Choroid plexus epithelial cell (primary cell): Measurements from ENCODE around the gene SIX3.

ENCODE experiments used
- DNase-seq: peaks from one replicate; pipeline ENCODE4 v3.0.0-alpha.2; 2010; ENCODE audit warnings: low read depth
- H3K4me3 ChIP-seq: 2 replicates; pipeline ENCODE4 v1.5.1; 2011; ENCODE audit warnings: low read depth, mild to moderate bottlenecking, control low read depth, low read length, moderate library complexity
- TF ChIP-seq, protein P1 (sequence below): conservative IDR thresholded peaks from 2 replicates; pipeline ENCODE4 v1.5.1; 2011; ENCODE audit warnings: low read depth, mild to moderate bottlenecking, control low read depth, inconsistent platforms, low read length, moderate library complexity

The SIX3 gene

DNA sequence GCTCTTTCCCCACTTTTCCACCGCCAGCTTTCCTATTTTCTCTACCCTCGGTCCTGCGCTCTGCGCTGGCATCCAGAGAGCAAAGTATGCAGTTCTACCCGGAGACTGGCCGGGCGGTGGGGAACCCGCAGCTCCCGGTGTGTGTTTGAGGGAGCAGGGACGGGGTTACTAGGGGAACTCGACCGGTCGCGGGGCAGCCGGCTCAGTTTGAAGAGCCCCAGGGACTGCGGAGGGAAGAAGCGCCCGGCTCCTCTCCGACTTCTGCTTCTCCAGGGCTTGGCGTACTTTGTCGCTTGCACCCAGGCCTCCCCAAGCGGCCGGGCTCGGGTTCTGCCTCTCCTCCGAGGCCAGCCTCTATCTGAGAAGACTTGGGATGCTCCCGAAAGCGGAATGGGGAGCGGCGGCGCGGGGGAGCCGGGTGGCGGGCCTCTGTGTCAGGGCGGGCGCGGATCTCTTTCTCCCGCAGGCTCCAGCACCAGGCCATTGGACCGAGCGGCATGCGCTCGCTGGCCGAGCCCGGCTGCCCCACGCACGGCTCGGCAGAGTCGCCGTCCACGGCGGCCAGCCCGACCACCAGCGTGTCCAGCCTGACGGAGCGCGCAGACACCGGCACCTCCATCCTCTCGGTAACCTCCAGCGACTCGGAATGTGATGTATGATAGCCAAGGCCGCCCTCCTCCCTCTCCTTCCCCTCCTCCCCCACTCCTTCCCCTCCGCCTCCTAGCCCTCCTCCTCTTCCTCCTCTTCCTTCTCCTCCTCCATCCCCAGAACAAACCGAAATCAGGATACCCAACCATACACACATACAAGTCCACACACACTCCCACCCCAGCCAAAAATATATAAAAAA is 2.8 kb downstream of the SIX3 start:
- TF ChIP-seq, protein P1, sequence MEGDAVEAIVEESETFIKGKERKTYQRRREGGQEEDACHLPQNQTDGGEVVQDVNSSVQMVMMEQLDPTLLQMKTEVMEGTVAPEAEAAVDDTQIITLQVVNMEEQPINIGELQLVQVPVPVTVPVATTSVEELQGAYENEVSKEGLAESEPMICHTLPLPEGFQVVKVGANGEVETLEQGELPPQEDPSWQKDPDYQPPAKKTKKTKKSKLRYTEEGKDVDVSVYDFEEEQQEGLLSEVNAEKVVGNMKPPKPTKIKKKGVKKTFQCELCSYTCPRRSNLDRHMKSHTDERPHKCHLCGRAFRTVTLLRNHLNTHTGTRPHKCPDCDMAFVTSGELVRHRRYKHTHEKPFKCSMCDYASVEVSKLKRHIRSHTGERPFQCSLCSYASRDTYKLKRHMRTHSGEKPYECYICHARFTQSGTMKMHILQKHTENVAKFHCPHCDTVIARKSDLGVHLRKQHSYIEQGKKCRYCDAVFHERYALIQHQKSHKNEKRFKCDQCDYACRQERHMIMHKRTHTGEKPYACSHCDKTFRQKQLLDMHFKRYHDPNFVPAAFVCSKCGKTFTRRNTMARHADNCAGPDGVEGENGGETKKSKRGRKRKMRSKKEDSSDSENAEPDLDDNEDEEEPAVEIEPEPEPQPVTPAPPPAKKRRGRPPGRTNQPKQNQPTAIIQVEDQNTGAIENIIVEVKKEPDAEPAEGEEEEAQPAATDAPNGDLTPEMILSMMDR = no peak
- H3K4me3 ChIP-seq = no peak overlapping the region
- DNase-seq = no peak

DNA sequence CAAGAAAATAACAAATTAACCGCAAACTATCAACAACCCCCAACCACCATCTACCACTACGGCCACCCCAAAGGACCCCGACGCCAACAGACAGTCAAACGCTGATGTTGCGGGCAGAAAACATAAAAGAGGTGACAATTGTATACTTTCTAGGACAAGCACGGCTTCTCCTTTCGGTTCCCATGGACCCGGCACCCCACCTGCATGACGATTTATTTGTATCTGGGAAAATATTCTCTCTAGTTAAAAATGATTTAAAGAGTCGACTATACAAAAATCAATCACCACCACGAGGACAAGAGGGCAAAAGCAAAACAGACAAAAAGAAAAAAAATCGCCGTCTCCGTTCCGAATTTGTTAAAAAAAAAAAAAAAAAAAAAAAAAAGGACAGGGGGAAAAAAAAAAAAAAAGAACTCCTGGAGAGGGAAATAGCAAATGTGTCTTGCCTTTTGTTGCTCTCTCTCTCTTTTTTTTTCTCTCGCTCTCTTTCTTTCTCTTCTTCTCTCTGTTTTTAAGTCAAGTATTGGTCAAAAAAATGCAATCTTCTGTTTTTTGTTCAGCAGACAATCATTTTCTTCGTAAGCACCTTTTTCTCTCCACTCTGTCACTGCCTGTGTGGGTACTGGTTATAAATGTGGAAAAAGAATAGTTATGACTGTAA is 3.6 kb downstream of the SIX3 start:
- TF ChIP-seq, protein P1 = no peak
- H3K4me3 ChIP-seq = no peak overlapping the region
- DNase-seq = no peak

DNA sequence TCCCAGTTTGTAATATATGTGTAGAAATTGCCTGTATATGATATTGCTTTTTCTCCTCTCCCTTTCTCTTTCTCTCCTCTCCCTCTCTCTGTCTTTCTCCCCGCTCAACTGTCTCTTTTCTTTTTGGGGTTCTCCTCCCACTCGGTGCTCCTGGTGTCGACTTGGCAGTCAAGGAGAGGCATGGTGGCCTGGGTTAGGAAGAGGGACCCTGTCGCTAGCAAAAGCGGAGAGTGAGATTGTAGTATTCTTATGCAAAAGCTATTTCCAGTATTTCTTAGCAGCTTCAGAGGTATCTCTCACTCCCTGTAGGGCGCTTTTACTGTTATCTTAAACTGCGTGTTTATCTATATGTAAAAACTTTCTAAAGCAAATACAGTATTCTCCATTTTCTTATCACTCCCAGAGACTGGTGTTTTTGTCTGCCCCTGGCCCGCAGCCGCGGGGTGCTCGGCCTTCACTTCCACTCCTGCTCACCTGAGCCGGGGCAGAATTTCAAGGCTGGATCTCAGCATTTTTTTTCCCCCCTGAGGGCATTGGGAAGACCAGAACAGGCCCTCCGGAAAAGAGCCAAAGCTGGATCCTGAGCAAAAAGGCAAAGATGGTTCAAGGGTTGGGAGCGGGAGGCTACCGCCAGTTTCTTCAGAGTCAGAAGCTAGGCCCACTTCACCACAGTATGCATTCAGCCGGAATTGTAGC is 4.3 kb downstream of the SIX3 start:
- TF ChIP-seq, protein P1 = no peak
- DNase-seq = no peak
- H3K4me3 ChIP-seq = no peak overlapping the region

DNA sequence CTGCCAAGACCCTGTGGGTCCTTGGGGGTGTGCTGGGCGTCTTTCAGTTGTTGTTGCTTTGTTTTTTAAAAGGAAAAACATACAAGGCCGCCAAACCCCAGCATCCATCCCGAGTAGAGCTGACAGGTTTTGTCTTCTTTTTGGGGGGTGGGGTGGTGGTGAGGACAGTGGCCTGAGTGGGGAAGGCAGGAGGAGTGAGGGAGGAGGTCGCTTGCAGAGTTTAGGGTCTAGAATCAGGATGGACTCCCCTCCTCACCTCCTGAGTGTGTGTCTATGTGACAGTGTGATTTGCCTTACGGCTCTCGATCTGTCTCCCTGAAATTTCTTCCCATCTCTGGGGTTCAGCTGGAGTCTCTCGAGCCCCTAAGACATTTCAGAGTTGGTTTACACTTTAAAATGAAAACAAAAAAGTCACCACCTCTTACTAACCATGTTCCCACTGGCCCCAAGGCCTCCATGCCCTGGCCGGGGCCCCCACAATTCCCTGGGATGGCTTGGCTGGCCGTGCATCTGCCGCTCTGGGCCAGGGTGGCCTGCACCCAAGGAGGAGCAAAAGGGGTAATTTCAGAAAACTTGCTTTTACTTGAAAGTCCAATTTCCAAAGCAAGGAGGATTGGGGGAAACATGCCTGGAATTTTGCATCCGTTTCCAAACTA is 5.0 kb downstream of the SIX3 start:
- no peak for DNase-seq
- no peak overlapping the region for H3K4me3 ChIP-seq
- TF ChIP-seq, protein P1 = no peak

DNA sequence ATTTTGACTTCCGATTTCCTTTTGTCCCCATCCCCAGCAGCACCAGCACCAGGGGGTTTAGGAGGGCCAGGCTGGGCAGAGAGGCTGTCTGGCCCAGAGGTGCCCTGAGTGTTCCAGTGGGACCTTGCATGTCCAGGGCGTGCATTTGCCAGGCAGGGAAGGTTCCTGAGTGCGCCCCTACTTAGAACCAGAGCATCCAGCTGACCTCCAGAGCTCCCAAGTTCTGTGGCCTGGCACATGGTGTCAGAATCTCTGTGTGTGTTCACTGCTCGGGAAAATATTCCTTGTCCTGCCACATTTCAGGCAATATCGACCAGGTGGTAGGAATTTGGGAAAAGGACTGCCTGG is 5.5 kb downstream of the SIX3 start:
- H3K4me3 ChIP-seq = no peak overlapping the region
- no peak for DNase-seq
- TF ChIP-seq, protein P1 = no peak

DNA sequence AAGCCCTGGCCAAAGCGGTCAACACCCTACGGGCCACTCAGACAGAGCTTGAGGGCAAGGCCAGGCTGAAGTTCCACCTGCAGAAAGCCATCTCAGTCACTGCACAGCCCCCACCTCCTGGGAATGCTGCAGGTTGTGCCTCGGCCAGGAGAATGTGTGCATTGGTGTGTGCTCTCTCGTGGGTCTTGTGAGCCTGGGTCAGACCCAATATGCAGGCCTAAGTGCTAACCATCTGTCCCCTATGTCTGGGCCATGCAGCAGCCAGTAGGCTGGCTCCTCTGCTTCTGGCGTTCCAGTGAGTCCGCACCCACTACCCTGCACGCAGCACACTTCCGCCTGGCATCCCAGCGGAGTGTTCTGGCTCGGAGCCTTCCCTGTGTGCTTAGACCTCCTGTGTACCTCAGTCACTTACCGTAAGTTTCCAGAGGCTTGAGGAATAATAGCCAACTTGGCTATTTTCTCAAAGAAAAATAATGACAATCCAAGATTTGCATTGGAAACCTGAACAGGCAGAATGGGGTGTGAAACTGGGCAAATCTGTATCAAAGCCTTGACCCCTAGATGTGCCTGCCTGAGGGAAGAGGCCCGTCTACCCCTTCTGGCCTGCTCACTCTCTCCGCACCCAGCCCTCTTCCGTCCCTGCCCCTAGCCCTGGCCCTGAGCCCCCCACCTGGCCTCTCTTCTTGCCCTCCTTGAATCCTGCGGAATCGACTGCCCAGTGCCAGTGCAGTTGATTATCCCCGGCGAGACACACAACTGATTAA is 7.2 kb downstream of the SIX3 start:
- no peak overlapping the region for H3K4me3 ChIP-seq
- no peak for DNase-seq
- TF ChIP-seq, protein P1 = no peak
